ENCODE data around the gene ACADM. TPM values are rescaled to one million over a fixed set of nuclear protein-coding genes. Genes with fewer than 3 reads are reported as not detected.
"Not testable (repeated sequence)": the region's sequence is repeated elsewhere in the genome, so short reads cannot be mapped to it uniquely, and the experiment has no call there.

The ACADM gene
- total RNA-seq, 1 experiment from 2014 or later: 35.6 TPM

- Histone ChIP-seq H3K27ac (ENCODE audit: low read depth, low read length, poor library complexity, severe bottlenecking) (no peak overlapping the region), H3K4me3 (ENCODE audit: low read depth, low read length, poor library complexity, severe bottlenecking) (no peak overlapping the region), H3K9me3 (ENCODE audit: low read depth, low read length, poor library complexity, severe bottlenecking) (no peaks in the 10 kb centered on the region), H3K36me3 (ENCODE audit: insufficient read depth, low read length, poor library complexity, severe bottlenecking) (no peaks in the 10 kb centered on the region), H3K4me1 (ENCODE audit: insufficient read depth, low read length, poor library complexity, severe bottlenecking) (peaks cover 25% of the 10 kb centered on the region), H3K27me3 (replicated peaks; ENCODE audit: insufficient read depth, low read depth, low read length, poor library complexity) (no peaks in the 10 kb centered on the region)
- BruUV-seq (replicated peaks): no TSS peak
- ChIA-PET POLR2A (ENCODE audit: low non-redundant PET) (no interaction called here), CTCF (no interaction called here)
- TF ChIP-seq, protein P1, sequence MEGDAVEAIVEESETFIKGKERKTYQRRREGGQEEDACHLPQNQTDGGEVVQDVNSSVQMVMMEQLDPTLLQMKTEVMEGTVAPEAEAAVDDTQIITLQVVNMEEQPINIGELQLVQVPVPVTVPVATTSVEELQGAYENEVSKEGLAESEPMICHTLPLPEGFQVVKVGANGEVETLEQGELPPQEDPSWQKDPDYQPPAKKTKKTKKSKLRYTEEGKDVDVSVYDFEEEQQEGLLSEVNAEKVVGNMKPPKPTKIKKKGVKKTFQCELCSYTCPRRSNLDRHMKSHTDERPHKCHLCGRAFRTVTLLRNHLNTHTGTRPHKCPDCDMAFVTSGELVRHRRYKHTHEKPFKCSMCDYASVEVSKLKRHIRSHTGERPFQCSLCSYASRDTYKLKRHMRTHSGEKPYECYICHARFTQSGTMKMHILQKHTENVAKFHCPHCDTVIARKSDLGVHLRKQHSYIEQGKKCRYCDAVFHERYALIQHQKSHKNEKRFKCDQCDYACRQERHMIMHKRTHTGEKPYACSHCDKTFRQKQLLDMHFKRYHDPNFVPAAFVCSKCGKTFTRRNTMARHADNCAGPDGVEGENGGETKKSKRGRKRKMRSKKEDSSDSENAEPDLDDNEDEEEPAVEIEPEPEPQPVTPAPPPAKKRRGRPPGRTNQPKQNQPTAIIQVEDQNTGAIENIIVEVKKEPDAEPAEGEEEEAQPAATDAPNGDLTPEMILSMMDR (conservative IDR thresholded peaks at IDR 0.05; ENCODE audit: low read depth, low read length): no peak
- no peak for TF ChIP-seq EZH2 (IDR thresholded peaks at IDR 0.05; ENCODE audit: borderline replicate concordance, low read depth, low read length, poor library complexity, severe bottlenecking)
- intact Hi-C loops (cut with micrococcal nuclease; ENCODE audit: unreplicated experiment): no loop called here
- no peak for DNase-seq (ENCODE audit: low spot score)
These were observed 84.4 kb downstream of the ACADM start for GRCh38 chr1:75808921-75809320.

DNA sequence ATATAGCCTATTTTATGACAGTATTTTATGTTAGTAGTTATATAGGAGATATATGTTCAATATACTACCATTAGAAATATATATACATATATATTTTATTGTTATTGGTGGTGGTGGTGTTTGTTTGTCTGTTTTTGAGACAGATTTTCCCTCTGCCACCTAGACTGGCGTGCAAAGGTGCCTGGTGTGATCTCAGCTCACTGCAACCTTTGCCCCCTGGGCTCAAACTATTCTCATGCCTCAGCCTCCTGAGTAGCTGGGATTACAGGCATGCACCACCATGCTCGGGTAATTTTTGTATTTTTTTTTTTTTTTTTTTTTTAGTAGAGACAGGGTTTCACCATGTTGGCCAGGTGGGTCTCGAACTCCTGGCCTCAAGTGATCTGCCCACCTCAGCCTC is 85.6 kb downstream of the ACADM start:
- H3K4me3 ChIP-seq (ENCODE audit: low read depth, low read length, poor library complexity, severe bottlenecking); H3K36me3 ChIP-seq (ENCODE audit: insufficient read depth, low read length, poor library complexity, severe bottlenecking); H3K27me3 ChIP-seq (replicated peaks; ENCODE audit: insufficient read depth, low read depth, low read length, poor library complexity); DNase-seq (ENCODE audit: low spot score); BruUV-seq (replicated peaks); intact Hi-C loops (cut with micrococcal nuclease; ENCODE audit: unreplicated experiment); H3K9me3 ChIP-seq (ENCODE audit: low read depth, low read length, poor library complexity, severe bottlenecking); H3K27ac ChIP-seq (ENCODE audit: low read depth, low read length, poor library complexity, severe bottlenecking); POLR2A ChIA-PET (ENCODE audit: low non-redundant PET); CTCF ChIA-PET: not testable (repeated sequence)
- H3K4me1 ChIP-seq (ENCODE audit: insufficient read depth, low read length, poor library complexity, severe bottlenecking): peaks cover 25% of the 10 kb centered on the region

DNA sequence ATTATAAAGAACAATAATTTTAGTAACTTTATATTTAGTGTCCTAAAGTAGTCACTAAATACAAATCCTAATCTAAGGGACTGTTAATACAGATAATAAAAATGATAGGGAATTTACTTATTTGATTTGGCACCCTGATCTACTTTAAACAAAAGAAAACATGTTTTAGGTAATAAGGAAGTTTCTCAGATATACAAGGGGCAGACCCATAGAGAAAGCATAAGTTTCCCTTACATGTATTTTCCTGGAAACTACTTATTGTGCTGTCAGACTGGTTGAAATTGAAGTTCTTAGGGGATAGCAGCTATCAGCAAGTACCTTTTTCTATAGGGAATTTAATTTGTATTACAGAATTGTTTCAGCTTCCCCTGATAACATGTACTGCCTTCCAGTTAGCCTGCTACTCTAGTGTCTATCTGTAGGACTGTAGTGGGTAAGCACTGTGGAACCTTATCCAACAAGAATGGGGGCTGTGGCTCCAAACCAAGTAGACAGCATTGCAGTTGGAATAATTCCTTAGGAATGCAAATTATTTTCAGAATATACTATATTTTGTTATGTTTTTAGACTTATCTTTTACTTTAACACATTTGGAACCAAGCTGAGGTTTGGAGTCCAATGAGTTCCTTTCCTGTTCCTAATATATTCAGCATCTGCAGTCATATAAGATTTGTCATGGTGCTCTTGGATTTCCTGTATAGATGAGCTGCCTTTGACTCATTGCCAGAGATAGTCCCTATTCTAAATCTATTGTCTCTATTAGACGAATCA is 86.9 kb downstream of the ACADM start:
- intact Hi-C loops (cut with micrococcal nuclease; ENCODE audit: unreplicated experiment): no loop called here
- peak; percentile 90 for DNase-seq (ENCODE audit: low spot score)
- ChIA-PET POLR2A (ENCODE audit: low non-redundant PET) (interaction anchor here (0.9 kb wide), 1 partner anchor 26 kb away, joined by 3 read pairs; the partner anchor contains the start of gene RABGGTB), CTCF (no interaction called here)
- no peak for TF ChIP-seq EZH2 (IDR thresholded peaks at IDR 0.05; ENCODE audit: borderline replicate concordance, low read depth, low read length, poor library complexity, severe bottlenecking)
- TF ChIP-seq, protein P1 (conservative IDR thresholded peaks at IDR 0.05; ENCODE audit: low read depth, low read length): no peak
- H3K9me3 ChIP-seq (ENCODE audit: low read depth, low read length, poor library complexity, severe bottlenecking): no peaks in the 10 kb centered on the region
- no peaks in the 10 kb centered on the region for H3K36me3 ChIP-seq (ENCODE audit: insufficient read depth, low read length, poor library complexity, severe bottlenecking)
- no peak overlapping the region for H3K4me3 ChIP-seq (ENCODE audit: low read depth, low read length, poor library complexity, severe bottlenecking)
- peak overlapping the region; percentile 85 for H3K27ac ChIP-seq (ENCODE audit: low read depth, low read length, poor library complexity, severe bottlenecking)
- peaks cover 25% of the 10 kb centered on the region for H3K4me1 ChIP-seq (ENCODE audit: insufficient read depth, low read length, poor library complexity, severe bottlenecking)
- BruUV-seq (replicated peaks): no TSS peak
- H3K27me3 ChIP-seq (replicated peaks; ENCODE audit: insufficient read depth, low read depth, low read length, poor library complexity): no peaks in the 10 kb centered on the region

DNA sequence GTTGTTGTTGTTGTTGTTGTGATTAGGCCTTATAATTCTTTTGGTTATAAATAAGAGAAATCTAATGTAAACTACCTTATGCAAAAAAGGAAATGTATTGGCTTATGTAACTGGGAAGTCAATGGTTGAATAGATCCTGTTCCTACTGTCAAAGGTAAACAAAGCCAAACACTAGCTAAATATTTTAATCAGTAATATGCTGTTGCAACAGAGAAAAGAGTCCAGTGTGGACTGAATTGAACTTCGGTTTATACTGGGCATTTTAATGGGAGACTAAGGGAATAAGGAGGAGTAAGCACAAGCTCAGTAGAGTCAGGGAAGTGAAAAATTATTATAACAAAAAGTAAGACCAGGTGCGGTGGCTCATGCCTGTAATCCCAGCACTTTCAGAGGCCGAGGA is 87.6 kb downstream of the ACADM start:
- Histone ChIP-seq H3K4me3 (ENCODE audit: low read depth, low read length, poor library complexity, severe bottlenecking) (no peak overlapping the region), H3K36me3 (ENCODE audit: insufficient read depth, low read length, poor library complexity, severe bottlenecking) (no peaks in the 10 kb centered on the region), H3K27me3 (replicated peaks; ENCODE audit: insufficient read depth, low read depth, low read length, poor library complexity) (no peaks in the 10 kb centered on the region), H3K4me1 (ENCODE audit: insufficient read depth, low read length, poor library complexity, severe bottlenecking) (peaks cover 25% of the 10 kb centered on the region), H3K27ac (ENCODE audit: low read depth, low read length, poor library complexity, severe bottlenecking) (peak overlapping the region; percentile 85), H3K9me3 (ENCODE audit: low read depth, low read length, poor library complexity, severe bottlenecking) (no peaks in the 10 kb centered on the region)
- DNase-seq (ENCODE audit: low spot score): no peak
- intact Hi-C loops (cut with micrococcal nuclease; ENCODE audit: unreplicated experiment): no loop called here
- no peak for TF ChIP-seq EZH2 (IDR thresholded peaks at IDR 0.05; ENCODE audit: borderline replicate concordance, low read depth, low read length, poor library complexity, severe bottlenecking)
- TF ChIP-seq, protein P1 (conservative IDR thresholded peaks at IDR 0.05; ENCODE audit: low read depth, low read length): no peak
- ChIA-PET CTCF (no interaction called here), POLR2A (ENCODE audit: low non-redundant PET) (interaction anchor here (0.9 kb wide), 1 partner anchor 26 kb away, joined by 3 read pairs; the partner anchor contains the start of gene RABGGTB)
- BruUV-seq (replicated peaks): no TSS peak
